ENCODE results near the gene ATP6V0D1.

- TF ChIP-seq POLR2A (IDR thresholded peaks at IDR 0.05; ENCODE audit: low read length) = no peak
- no peak for TF ChIP-seq GATA1 (IDR thresholded peaks at IDR 0.05; ENCODE audit: low read depth, low read length)
These were observed 2.9 kb downstream of the ATP6V0D1 start for GRCh38 chr16:67477960-67478554.

Data from erythroblast (primary cell).